Activated T-helper 1 cell treated with anti-CD3 and anti-CD28 coated beads, Interleukin-12 subunit alpha, Interleukin-12 subunit beta, Interleukin-2, Interleukin-4 antibody, amounts not matched to agents 30 ng/mL and 10 ng/mL and 1 ng/mL, durations not matched to agents 14 hours and 24 hours and 36 hours (primary cell): ENCODE measurements around the gene ABCC8. TPM values are rescaled to one million over a fixed set of nuclear protein-coding genes. Genes with fewer than 3 reads are reported as not detected.

ENCODE experiments used
- DNase-seq: peaks from one replicate; pipeline ENCODE4 v3.0.0; 2021; ENCODE audit warnings: low spot score
- H3K27ac Mint-ChIP-seq: one replicate; pipeline ENCODE4 v1.8.0; 2021; ENCODE audit warnings: mild to moderate bottlenecking, mixed read lengths
- H3K27me3 Mint-ChIP-seq: one replicate; pipeline ENCODE4 v1.8.0; 2022; ENCODE audit warnings: mild to moderate bottlenecking, moderate library complexity, mixed read lengths; ENCODE audit not compliant: insufficient read depth
- H3K36me3 Mint-ChIP-seq: one replicate; pipeline ENCODE4 v1.8.0; 2021; ENCODE audit warnings: low read depth, mixed read lengths
- H3K4me1 Mint-ChIP-seq: one replicate; pipeline ENCODE4 v1.8.0; 2021; ENCODE audit warnings: low read depth, mixed read lengths
- H3K4me3 Mint-ChIP-seq: one replicate; pipeline ENCODE4 v1.8.0; 2021; ENCODE audit warnings: mild to moderate bottlenecking, moderate library complexity, mixed read lengths
- H3K9me3 Mint-ChIP-seq: one replicate; pipeline ENCODE4 v1.8.0; 2021; ENCODE audit warnings: mixed read lengths
- intact Hi-C: fragments of 100-400 bp; cut with micrococcal nuclease; formaldehyde crosslinking; loops from one replicate; pipeline ENCODE4 v1.15.1; 2024
- total RNA-seq: library from RNA; stranded (reverse); gene quantifications from 2 replicates; pipeline ENCODE4 v1.2.3, GENCODE V29; 2022

The ABCC8 gene
- total RNA-seq, 1 donor from 2014 or later, result 0.31 TPM

GRCh38 chr11:17513853-17514252 lies 37.2 kb upstream of the ABCC8 start:
- H3K4me3 Mint-ChIP-seq, result no peak overlapping the region
- intact Hi-C loops, result no loop called here
- no peaks in the 10 kb centered on the region for H3K9me3 Mint-ChIP-seq
- no peaks in the 10 kb centered on the region for H3K36me3 Mint-ChIP-seq
- no peak overlapping the region for H3K27ac Mint-ChIP-seq
- H3K27me3 Mint-ChIP-seq, result peaks cover 20% of the 10 kb centered on the region
- no peak for DNase-seq
- no peaks in the 10 kb centered on the region for H3K4me1 Mint-ChIP-seq

DNA sequence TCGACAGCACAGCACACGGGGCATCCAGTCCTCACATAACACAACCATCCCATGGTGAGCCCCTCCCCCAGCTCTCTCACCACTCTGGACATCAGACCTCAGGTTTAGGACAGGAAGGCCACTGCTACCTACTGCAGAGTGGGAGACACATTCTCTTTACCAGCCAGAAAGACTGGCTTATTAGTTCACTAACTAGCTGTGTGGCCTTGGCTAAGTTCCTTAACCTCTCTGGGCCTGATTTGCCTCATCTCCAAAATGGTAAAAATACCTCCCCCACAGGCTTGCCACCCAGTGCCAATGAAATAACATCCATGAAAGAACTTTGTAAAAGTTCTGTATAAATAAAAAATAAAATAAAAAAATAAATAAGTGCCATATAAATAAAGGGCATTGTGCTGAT lies 35.5 kb upstream of the ABCC8 start:
- peaks cover 18% of the 10 kb centered on the region for H3K27me3 Mint-ChIP-seq
- DNase-seq, result no peak
- H3K27ac Mint-ChIP-seq, result no peak overlapping the region
- intact Hi-C loops, result no loop called here
- no peaks in the 10 kb centered on the region for H3K36me3 Mint-ChIP-seq
- H3K4me3 Mint-ChIP-seq, result no peak overlapping the region
- H3K9me3 Mint-ChIP-seq, result no peaks in the 10 kb centered on the region
- no peaks in the 10 kb centered on the region for H3K4me1 Mint-ChIP-seq

DNA sequence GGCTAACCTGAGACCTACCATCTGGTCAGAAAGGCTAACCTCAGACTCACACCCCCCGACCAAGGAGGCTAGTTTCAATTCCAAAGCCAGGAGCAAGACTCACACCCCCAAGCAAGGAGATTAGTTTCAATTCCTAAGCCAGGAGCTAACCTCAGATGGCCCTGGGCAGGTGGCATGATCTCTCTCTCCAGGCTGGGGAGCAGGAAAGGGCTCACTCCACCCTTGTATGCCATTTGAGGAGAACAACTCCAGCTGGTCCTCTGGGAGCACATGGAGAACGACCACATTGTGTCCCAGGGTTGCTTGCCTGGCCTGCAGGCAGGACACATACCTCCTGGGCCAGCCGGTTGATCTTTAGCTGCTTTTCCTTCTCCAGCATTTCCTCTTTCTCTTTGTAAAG lies 34.9 kb upstream of the ABCC8 start:
- no peaks in the 10 kb centered on the region for H3K36me3 Mint-ChIP-seq
- H3K27ac Mint-ChIP-seq, result no peak overlapping the region
- no peaks in the 10 kb centered on the region for H3K9me3 Mint-ChIP-seq
- intact Hi-C loops, result no loop called here
- H3K4me3 Mint-ChIP-seq, result no peak overlapping the region
- DNase-seq, result no peak
- no peaks in the 10 kb centered on the region for H3K4me1 Mint-ChIP-seq
- H3K27me3 Mint-ChIP-seq, result peaks cover 18% of the 10 kb centered on the region

DNA sequence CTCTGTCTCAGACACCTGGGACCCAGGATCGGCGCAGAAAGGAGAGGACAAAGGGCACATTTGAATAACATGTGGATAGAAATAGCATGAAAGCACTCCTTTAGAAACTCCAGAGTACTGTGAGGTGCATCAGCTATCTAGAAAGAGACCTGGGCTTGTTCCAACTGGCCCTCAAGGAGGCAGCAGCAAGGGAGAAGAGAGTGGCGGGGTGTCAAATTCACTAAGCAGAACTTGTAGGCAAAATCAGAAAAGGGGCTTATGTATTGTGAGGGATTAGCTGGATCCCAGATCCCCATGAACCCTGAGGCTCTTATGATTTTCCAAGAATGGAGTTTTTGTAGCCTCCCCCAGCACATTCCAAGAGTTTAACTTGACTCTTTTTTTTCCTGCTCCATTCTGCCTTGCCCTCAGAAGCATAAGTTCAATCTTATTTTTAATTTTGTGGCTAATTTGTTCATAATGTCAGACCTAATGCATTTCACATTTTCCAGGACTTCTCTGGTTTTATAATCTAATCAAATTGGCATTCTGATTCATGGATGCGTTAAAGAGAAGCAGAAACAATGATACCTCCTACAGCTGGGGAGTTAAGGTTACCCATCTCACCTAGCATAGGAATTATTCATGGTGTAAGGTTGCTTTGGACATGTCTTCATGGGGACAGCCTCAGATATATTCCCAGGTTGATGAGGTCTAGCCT lies 34.0 kb upstream of the ABCC8 start:
- no peak for DNase-seq

GRCh38 chr11:17508791-17509190 lies 32.1 kb upstream of the ABCC8 start:
- peaks cover 20% of the 10 kb centered on the region for H3K27me3 Mint-ChIP-seq
- no peaks in the 10 kb centered on the region for H3K36me3 Mint-ChIP-seq
- no peak for DNase-seq
- intact Hi-C loops, result loop anchor here (10.0 kb wide), 1 partner anchor 434 kb away; the partner anchor contains the start of gene RPS13
- no peak overlapping the region for H3K4me3 Mint-ChIP-seq
- no peaks in the 10 kb centered on the region for H3K9me3 Mint-ChIP-seq
- H3K4me1 Mint-ChIP-seq, result no peaks in the 10 kb centered on the region
- no peak overlapping the region for H3K27ac Mint-ChIP-seq

More for the DNA sequence above, 34.0 kb upstream of the ABCC8 start:
- H3K4me3 Mint-ChIP-seq, result no peak overlapping the region
- no peaks in the 10 kb centered on the region for H3K9me3 Mint-ChIP-seq
- H3K27ac Mint-ChIP-seq, result no peak overlapping the region
- intact Hi-C loops, result no loop called here
- peaks cover 17% of the 10 kb centered on the region for H3K27me3 Mint-ChIP-seq
- no peaks in the 10 kb centered on the region for H3K4me1 Mint-ChIP-seq
- H3K36me3 Mint-ChIP-seq, result no peaks in the 10 kb centered on the region

GRCh38 chr11:17508306-17508705 lies 31.7 kb upstream of the ABCC8 start:
- no peak for DNase-seq
- Mint-ChIP-seq H3K4me3 (no peak overlapping the region), H3K4me1 (no peaks in the 10 kb centered on the region), H3K36me3 (no peaks in the 10 kb centered on the region), H3K9me3 (no peaks in the 10 kb centered on the region), H3K27ac (no peak overlapping the region), H3K27me3 (peaks cover 20% of the 10 kb centered on the region)
- intact Hi-C loops, result loop anchor here (10.0 kb wide), 1 partner anchor 434 kb away; the partner anchor contains the start of gene RPS13

DNA sequence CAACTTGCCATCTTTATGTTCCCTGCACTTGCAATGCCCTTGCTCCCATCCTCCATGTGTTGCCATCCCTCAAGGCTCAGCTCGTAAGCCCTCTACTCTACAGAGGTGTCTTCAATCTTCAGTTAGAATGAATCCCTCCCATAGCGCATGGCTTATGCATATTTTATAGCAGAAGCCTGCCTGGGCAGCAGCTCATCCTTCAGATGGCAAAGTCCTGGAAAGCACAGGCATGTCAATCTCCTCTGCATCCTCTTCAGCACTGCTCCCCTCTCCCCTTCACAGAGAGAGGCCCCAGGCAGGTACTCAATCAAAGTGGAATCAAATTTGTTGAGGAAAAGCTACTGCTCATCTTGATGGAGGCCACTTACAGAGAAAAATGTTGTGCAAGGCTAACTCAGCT lies 31.1 kb upstream of the ABCC8 start:
- H3K27me3 Mint-ChIP-seq, result peaks cover 17% of the 10 kb centered on the region
- no peak for DNase-seq
- no peaks in the 10 kb centered on the region for H3K4me1 Mint-ChIP-seq
- intact Hi-C loops, result loop anchor here (10.0 kb wide), 1 partner anchor 433 kb away; the partner anchor contains the start of gene RPS13
- H3K27ac Mint-ChIP-seq, result no peak overlapping the region
- H3K36me3 Mint-ChIP-seq, result no peaks in the 10 kb centered on the region
- no peaks in the 10 kb centered on the region for H3K9me3 Mint-ChIP-seq
- H3K4me3 Mint-ChIP-seq, result no peak overlapping the region

GRCh38 chr11:17506942-17507341 lies 30.3 kb upstream of the ABCC8 start:
- Mint-ChIP-seq H3K27ac (no peak overlapping the region), H3K9me3 (no peaks in the 10 kb centered on the region), H3K4me3 (no peak overlapping the region), H3K27me3 (peaks cover 17% of the 10 kb centered on the region), H3K36me3 (no peaks in the 10 kb centered on the region), H3K4me1 (no peaks in the 10 kb centered on the region)
- no peak for DNase-seq
- intact Hi-C loops, result loop anchor here (10.0 kb wide), 1 partner anchor 432 kb away; the partner anchor contains the start of gene RPS13

GRCh38 chr11:17506314-17506713 lies 29.7 kb upstream of the ABCC8 start:
- intact Hi-C loops, result loop anchor here (10.0 kb wide), 1 partner anchor 432 kb away; the partner anchor contains the start of gene RPS13
- Mint-ChIP-seq H3K4me3 (no peak overlapping the region), H3K27ac (no peak overlapping the region), H3K9me3 (no peaks in the 10 kb centered on the region), H3K27me3 (peaks cover 15% of the 10 kb centered on the region), H3K36me3 (no peaks in the 10 kb centered on the region), H3K4me1 (no peaks in the 10 kb centered on the region)
- no peak for DNase-seq

DNA sequence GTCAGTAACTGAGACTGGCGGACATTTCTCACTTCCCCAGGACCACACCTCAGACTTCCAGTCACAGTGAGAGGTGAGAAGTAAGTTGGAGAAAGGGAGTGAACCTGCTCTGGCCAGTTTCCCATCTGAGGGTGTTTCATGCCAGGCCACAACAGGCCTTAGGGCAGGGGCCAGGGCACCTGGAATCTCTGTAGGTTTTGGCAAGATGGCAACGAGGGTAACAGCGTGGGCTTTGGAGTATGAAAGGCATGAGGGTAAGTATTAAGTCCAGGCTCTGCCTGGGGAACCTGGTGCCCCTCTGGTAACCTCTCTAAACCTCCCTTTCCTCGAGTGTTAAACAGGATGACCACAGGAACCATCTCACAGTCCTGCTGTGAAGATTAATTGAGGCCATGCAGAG lies 28.5 kb upstream of the ABCC8 start:
- intact Hi-C loops, result loop anchor here (2.0 to 10.0 kb wide), 2 partner anchors 430 to 570 kb away; partner anchors contain the start of gene RPS13
- H3K36me3 Mint-ChIP-seq, result no peaks in the 10 kb centered on the region
- H3K4me1 Mint-ChIP-seq, result no peaks in the 10 kb centered on the region
- no peak overlapping the region for H3K27ac Mint-ChIP-seq
- H3K9me3 Mint-ChIP-seq, result no peaks in the 10 kb centered on the region
- H3K27me3 Mint-ChIP-seq, result peaks cover 11% of the 10 kb centered on the region
- no peak for DNase-seq
- H3K4me3 Mint-ChIP-seq, result no peak overlapping the region

DNA sequence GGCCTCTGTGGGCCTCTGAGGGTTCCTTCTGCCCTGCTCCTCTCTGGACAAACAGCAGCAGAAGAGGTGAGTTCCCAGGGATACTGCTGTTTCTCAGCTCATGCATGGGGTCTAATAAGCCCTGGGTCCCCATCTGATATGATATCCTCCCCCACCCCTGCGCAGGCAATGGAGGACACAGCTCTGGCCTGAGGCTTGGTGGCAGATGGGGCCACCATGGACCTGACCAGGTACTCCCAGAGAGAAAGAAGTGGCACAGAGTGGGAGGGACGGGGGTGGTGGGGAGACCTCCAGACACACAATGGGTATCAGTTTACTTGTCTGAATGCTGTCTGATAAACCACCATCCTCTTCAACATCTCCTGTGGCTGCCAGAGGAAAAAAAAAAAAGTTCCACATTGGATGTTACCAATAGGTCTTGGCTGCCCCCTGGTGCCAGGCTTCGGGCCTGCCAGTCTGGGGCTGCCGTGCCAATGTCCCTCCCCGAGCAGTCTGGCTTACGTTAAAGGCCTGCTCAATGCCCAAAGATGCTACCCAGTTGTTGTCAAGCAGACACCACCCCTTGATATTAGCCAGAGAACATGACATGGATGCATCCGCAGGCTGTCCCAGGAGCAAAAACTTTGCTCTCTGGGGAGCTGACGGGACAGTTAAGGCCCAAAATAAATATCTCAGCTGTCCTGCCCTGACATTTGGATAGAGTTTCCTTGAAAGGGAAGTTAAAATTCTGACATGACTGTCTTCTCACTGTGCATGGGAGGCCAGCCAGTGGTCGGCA lies 27.9 kb upstream of the ABCC8 start:
- no peaks in the 10 kb centered on the region for H3K36me3 Mint-ChIP-seq
- peaks cover 11% of the 10 kb centered on the region for H3K27me3 Mint-ChIP-seq
- DNase-seq, result peak; percentile 68
- no peak overlapping the region for H3K27ac Mint-ChIP-seq
- no peak overlapping the region for H3K4me3 Mint-ChIP-seq
- H3K9me3 Mint-ChIP-seq, result no peaks in the 10 kb centered on the region
- intact Hi-C loops, result loop anchor here (1.0 to 10.0 kb wide), 7 partner anchors 120 to 717 kb away; partner anchors contain the start of gene RPS13
- H3K4me1 Mint-ChIP-seq, result no peaks in the 10 kb centered on the region

- Mint-ChIP-seq H3K9me3 (no peaks in the 10 kb centered on the region), H3K27me3 (peaks cover 17% of the 10 kb centered on the region), H3K4me3 (no peak overlapping the region), H3K4me1 (no peaks in the 10 kb centered on the region), H3K36me3 (no peaks in the 10 kb centered on the region), H3K27ac (no peak overlapping the region)
- intact Hi-C loops, result loop anchor here (5.0 to 10.0 kb wide), 3 partner anchors 428 to 715 kb away; partner anchors contain the start of gene RPS13
- DNase-seq, result no peak
Measured at GRCh38 chr11:17502630-17503029, 26.0 kb upstream of the ABCC8 start.

GRCh38 chr11:17500673-17501072 lies 24.0 kb upstream of the ABCC8 start:
- Mint-ChIP-seq H3K4me3 (no peak overlapping the region), H3K4me1 (no peaks in the 10 kb centered on the region), H3K27ac (no peak overlapping the region), H3K27me3 (peaks cover 21% of the 10 kb centered on the region), H3K36me3 (no peaks in the 10 kb centered on the region), H3K9me3 (no peaks in the 10 kb centered on the region)
- intact Hi-C loops, result loop anchor here (5.0 to 10.0 kb wide), 3 partner anchors 426 to 713 kb away; partner anchors contain the start of gene RPS13
- DNase-seq, result no peak
